ENCODE data around the gene PSG6.
"Not testable (repeated sequence)": the region's sequence is repeated elsewhere in the genome, so short reads cannot be mapped to it uniquely, and the experiment has no call there.

PSG6 gene

DNA sequence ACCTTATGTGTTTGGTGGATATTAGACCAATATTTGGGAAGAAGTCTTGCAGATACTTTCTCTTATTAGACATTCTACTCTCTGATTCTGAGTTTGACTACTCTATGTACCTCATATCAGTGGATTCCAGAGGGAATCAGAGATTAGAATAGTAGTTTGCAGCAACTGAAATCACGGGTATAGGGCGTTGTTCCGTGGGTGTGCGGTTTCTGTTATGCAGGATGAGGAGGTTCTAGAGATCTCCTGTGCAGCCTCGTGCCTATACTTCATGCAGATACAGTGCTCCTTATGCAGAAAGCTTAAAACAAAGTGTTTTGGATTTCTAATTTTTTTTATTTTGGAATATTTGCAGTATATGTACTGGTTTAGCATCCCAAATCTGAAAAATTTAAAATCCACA, 6.0 kb downstream of the PSG6 start:
- not testable (repeated sequence) for DNase-seq (ENCODE audit: low read depth, low spot score)

- DNase-seq (ENCODE audit: low read depth, low spot score), result not testable (repeated sequence)
Measured at GRCh38 chr19:42906162-42906561, 11.5 kb downstream of the PSG6 start.

DNA sequence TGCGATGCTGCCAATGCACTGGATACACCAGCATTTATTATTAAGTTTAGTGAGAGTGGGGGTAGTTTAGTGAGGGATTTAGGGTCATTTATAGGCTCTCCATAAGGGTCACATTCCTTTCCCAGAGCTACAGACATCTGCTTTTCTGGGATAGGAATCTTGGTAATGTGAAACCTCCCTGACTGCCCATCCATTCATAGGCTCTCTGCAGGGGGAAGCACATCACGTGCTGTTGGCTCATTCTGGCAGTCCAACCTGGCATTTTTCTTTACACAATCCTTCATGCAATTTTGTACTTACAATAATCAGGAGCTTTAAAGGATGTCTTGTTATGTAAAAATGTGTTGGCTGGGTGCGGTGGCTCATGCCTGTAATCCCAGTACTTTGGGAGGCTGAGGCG, 17.1 kb downstream of the PSG6 start:
- not testable (repeated sequence) for DNase-seq (ENCODE audit: low read depth, low spot score)

DNA sequence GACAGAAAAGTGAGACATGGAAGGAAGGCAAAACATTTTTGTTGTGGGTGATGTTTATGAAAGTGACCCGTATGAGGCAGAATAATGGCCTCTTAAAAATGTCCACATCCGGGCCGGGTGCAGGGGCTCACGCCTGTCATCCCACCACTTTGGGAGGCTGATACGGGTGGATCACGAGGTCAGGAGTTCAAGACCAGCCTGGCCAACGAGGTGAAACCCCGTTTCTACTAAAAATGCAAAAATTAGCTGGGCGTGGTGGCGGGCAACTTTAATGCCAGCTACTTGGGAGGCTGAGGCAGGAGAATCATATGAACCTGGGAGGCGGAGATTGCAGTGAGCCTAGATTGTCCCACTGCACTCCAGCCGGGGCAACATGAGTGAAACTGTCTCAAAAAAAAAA, 18.0 kb downstream of the PSG6 start:
- DNase-seq (ENCODE audit: low read depth, low spot score), result not testable (repeated sequence)

DNA sequence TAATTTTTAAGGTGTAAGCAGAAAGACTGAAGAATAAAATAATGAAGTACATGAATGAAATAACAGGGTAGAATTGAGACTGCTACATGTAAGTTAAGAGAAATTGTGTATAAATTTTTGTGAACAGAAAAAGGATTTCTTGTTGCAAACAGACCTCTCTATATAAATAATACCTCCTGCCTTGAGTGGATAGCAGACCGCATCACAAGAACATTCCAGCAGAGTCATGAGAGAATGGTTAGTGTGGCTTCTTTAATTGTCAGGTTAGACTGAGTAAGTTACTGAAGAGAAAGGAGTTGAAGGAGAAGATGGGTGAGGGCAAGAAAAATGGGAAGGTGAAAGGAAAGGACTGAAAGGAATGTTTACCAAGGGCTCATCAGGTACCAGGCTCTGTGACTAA, 18.6 kb downstream of the PSG6 start:
- DNase-seq (ENCODE audit: low read depth, low spot score), result not testable (repeated sequence)

GRCh38 chr19:42898656-42899055, 19.0 kb downstream of the PSG6 start:
- DNase-seq (ENCODE audit: low read depth, low spot score), result not testable (repeated sequence)

- DNase-seq (ENCODE audit: low read depth, low spot score), result not testable (repeated sequence)
Measured at GRCh38 chr19:42897729-42898128, 20.0 kb downstream of the PSG6 start.

DNA sequence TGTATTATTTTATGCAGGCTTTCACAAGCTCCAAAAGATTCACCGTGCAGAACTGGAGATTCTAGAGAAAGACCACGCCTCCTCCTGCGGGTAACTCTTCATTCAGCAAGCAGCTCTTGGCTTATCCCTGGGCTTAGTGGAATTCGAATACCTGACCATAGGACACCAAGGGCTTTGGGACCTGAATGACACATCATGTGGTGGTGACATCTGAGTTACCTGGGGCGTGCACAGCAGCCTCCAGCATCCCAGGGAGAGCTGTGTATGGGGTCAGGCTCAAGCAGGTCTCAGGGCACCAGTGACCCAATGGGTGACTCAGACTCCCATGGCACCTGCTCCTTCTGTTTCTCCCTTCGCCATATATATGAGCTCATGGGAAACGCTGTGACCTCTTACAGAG, 27.2 kb downstream of the PSG6 start:
- not testable (repeated sequence) for DNase-seq (ENCODE audit: low read depth, low spot score)

GRCh38 chr19:42887876-42888445, 29.7 kb downstream of the PSG6 start:
- DNase-seq (ENCODE audit: low read depth, low spot score), result not testable (repeated sequence)

GRCh38 chr19:42882730-42883129, 35.0 kb downstream of the PSG6 start:
- DNase-seq (ENCODE audit: low read depth, low spot score), result not testable (repeated sequence)

GRCh38 chr19:42882010-42882409, 35.7 kb downstream of the PSG6 start:
- not testable (repeated sequence) for DNase-seq (ENCODE audit: low read depth, low spot score)

DNA sequence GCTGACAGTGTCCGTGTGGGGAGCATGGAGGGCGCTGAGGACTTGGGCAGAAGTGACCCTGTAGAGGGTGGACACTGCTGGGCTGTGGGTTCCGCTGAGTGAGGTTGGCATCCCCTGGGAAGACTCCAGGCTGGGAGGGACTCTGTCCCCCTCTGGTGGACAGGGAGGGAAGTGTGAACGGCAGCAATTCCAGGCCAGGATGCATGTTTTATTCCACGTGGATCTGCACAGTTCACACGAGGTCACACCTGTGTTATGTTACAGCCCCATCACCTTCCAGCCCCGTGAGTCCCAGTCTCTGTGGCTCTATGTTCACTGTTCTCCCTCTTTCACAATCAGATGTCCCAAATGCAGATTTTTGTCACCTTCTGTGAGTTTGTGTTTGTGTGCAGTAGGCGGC, 36.4 kb downstream of the PSG6 start:
- DNase-seq (ENCODE audit: low read depth, low spot score), result not testable (repeated sequence)

DNA sequence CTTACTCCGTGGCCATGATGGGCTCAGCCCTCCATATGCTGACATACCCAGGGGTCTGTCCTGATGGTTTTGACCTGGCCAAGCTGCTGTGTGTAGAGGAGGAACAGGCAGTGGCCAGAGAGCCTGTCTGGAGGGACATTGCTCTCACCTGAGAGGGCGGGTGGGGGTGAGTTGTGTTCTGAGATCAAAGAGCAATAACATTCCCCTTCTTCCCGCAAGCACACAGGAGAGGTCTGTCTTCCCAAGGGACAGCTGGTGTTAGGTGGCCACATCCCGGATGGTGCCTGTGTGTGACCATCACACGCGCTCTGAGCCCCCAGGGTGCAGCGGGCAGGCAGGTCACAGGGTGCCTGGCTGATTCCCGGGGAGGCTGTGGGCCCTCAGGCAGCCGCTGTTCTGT, 37.1 kb downstream of the PSG6 start:
- DNase-seq (ENCODE audit: low read depth, low spot score), result not testable (repeated sequence)

GRCh38 chr19:42879613-42880012, 38.1 kb downstream of the PSG6 start, which contains the start of gene PSG1:
PSG1 (minus strand) TSS chr19:42879713; CDS start chr19:42879581, 132 bp downstream.
- no peak for DNase-seq (ENCODE audit: low read depth, low spot score)

DNA sequence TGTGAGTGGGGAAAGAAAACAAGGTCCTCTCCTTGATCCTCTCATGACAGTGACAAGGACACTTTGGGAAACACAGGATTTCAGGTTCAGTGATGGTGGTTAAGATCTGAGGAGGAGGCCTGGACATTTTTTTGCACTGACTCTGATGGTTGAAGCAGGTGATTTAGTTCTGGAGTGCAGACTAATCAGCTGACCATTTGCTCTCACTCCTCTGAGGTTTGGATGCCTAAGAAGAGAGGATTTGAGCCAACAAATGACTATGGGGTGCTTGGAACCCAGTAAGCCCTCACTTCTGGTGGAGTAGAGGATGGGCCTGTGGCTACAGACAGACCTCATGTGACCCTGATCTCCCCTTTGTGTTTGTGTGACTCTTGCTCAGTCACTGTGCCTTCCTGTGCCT, 41.1 kb downstream of the PSG6 start:
- not testable (repeated sequence) for DNase-seq (ENCODE audit: low read depth, low spot score)

GRCh38 chr19:42875881-42876280, 41.8 kb downstream of the PSG6 start:
- DNase-seq (ENCODE audit: low read depth, low spot score), result not testable (repeated sequence)

- not testable (repeated sequence) for DNase-seq (ENCODE audit: low read depth, low spot score)
Measured at GRCh38 chr19:42874901-42875813, 42.5 kb downstream of the PSG6 start.

GRCh38 chr19:42874136-42874535, 43.6 kb downstream of the PSG6 start:
- not testable (repeated sequence) for DNase-seq (ENCODE audit: low read depth, low spot score)

GRCh38 chr19:42872608-42873007, 45.1 kb downstream of the PSG6 start:
- DNase-seq (ENCODE audit: low read depth, low spot score), result no peak

DNA sequence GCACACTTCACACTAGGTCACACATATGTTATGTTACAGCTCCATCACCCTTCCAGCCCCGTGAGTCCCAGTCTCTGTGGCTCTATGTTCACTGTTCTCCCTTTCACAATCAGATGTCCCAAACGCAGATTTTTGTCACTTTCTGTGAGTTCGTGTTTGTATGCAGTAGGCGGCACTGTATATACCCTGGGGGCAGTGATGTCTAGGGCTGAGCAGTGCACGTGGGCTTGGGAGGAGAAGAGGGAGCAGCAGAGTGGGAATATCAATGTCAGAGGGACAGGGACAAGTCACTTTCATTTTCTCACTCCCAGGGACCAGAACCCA, 60.2 kb downstream of the PSG6 start:
- DNase-seq (ENCODE audit: low read depth, low spot score), result no peak

GRCh38 chr19:42856866-42857543, 60.7 kb downstream of the PSG6 start:
- not testable (repeated sequence) for DNase-seq (ENCODE audit: low read depth, low spot score)

DNA sequence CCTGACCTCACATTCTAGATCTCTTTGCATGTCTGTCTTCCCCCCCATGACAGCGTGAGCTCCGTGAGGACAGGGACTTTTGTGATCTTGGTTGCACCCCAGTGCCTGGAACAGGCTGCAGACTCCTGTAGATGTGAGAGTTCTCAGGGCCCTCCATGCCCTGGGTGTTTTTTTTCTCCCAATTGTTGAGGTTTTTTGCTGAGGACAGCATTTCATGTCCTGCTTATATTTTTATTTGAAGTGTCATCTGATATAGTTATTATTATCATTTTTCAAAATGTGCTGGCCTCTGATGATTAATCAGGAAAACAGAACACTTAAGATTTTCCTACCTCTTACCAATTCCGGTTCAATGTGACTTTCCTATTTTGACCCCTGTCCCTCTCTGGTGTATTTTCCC, 62.9 kb downstream of the PSG6 start:
- not testable (repeated sequence) for DNase-seq (ENCODE audit: low read depth, low spot score)
